ENCODE data around the gene LLGL2.

LLGL2 gene

GRCh38 chr17:75619506-75620431 is 94.3 kb downstream of the LLGL2 start:
- no peak for DNase-seq

GRCh38 chr17:75621489-75621888 is 96.0 kb downstream of the LLGL2 start:
- no peak for DNase-seq

GRCh38 chr17:75622076-75622475 is 96.6 kb downstream of the LLGL2 start:
- DNase-seq: no peak

GRCh38 chr17:75622771-75623273 is 97.3 kb downstream of the LLGL2 start:
- no peak for DNase-seq

GRCh38 chr17:75623386-75623785 is 97.9 kb downstream of the LLGL2 start:
- no peak for DNase-seq

GRCh38 chr17:75624021-75624420 is 98.5 kb downstream of the LLGL2 start:
- DNase-seq: no peak
